Measurements from ENCODE around the gene KCNF1.

Gene KCNF1

DNA sequence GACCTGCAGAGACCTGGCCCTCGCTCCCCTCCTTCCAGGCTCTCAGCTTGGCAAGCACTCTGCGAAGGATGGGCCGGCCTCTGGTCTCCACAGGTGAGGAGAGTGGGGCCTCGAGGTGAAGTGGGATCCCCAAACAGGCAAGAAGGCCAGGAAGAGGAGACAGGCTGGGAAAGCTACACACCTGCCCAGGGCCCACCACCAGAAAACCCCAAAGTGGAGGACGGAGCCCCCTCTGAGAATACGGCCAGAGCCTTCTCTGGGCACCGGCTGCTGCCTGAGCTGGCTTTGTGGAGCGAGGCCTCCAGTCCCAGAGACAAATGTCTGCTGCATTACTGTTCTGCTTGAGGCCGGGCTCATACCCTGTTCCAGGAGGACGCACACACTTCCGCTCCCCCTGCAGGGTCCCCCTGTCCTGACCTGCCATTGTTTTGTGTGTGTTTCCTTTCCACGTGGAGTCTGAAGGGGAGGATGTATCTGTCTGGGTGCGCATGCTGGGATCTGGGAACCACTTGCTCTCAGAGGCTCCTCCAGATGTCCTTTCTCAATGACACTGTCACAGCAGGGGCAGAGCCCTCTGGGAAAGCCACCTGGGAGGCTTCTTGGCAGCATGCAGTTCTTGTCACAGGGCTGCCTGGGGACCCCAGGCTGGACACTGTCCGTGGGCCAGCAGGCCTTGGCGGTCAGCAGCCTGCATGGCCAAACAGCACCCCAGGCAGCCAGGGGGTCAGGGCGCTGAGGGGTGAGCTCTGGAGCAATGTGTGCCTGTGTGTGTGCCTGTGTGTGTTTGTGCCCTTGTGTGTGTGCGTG lies 20.8 kb downstream of the KCNF1 start:
- H3K4me3 ChIP-seq (ENCODE audit: low read length) = no peak overlapping the region

DNA sequence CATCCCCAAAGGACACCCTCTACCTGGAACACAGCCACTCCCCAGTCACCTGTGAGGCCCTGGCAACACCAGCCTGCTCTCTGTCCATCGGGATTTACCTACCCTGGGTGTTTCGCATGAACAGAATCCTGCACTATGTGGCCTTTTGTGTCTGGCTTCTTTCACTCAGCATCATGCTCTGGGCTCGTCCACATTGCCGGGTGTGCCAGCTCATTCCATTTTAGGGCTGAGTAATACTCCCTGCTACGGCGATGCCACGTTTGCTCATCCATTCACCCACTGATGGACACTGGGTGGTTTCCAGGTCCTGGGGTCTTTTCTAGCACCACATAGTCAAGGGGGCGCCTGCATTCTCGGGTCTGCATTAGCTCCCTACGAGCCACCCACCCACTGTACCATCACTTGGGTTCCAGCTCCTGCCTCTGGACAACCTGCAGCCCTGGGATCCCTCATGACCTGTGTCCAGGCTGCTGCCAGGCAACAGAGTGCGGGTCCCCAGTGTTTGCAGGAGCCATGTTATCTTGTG lies 22.0 kb downstream of the KCNF1 start:
- H3K27me3 ChIP-seq (ENCODE audit: control insufficient read depth, insufficient read depth, low read length) = peaks cover 3% of the 10 kb centered on the region
- H3K4me1 ChIP-seq (ENCODE audit: control insufficient read depth, insufficient read depth, low read length) = no peaks in the 10 kb centered on the region
- H3K4me3 ChIP-seq (ENCODE audit: low read length) = no peak overlapping the region
- H3K9me3 ChIP-seq (ENCODE audit: control insufficient read depth, low read length) = no peaks in the 10 kb centered on the region
- no peak overlapping the region for H3K9ac ChIP-seq (ENCODE audit: low read length)
- H3K36me3 ChIP-seq (ENCODE audit: control insufficient read depth, insufficient read depth, low read length) = no peaks in the 10 kb centered on the region

More for the DNA sequence above, 20.8 kb downstream of the KCNF1 start:
- no peaks in the 10 kb centered on the region for H3K36me3 ChIP-seq (ENCODE audit: control insufficient read depth, insufficient read depth, low read length)
- H3K27me3 ChIP-seq (ENCODE audit: control insufficient read depth, insufficient read depth, low read length) = peaks cover 3% of the 10 kb centered on the region
- no peak overlapping the region for H3K9ac ChIP-seq (ENCODE audit: low read length)
- H3K9me3 ChIP-seq (ENCODE audit: control insufficient read depth, low read length) = no peaks in the 10 kb centered on the region
- H3K4me1 ChIP-seq (ENCODE audit: control insufficient read depth, insufficient read depth, low read length) = no peaks in the 10 kb centered on the region

DNA sequence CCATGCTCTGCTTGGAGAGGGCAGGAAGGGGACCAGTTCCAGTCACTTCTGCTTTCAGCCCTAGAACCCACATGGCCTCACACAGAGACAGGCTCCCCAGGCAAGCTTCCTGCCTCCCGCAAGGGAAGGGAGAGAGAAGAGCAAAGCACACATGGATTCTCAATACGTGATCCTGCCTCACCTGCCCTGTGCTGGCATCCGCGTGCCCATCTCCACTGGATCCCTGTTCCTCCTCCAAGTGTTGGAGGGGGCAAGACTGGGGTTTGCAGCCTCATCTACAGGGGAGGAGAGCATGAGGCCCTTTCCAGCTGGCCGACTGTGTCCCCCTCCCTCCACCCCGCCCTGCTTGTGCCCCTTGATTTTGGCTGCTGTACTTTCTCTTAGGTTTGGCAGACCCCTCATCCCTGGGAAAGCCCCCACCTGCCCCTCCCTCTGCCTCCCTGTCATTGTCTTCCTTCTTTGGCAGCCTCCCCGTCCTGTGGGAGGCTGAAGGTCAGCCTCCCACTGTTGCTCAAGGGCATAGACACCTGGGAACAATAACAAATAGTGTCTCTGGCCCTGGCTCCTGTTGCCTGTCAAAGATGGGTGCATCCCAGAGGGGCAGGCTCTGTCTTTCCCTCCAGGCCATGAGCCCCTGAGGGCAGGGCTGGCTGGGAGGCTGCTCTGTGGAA lies 22.7 kb downstream of the KCNF1 start:
- Histone ChIP-seq H3K27me3 (ENCODE audit: control insufficient read depth, insufficient read depth, low read length) (peaks cover 3% of the 10 kb centered on the region), H3K9ac (ENCODE audit: low read length) (no peak overlapping the region), H3K4me3 (ENCODE audit: low read length) (no peak overlapping the region), H3K9me3 (ENCODE audit: control insufficient read depth, low read length) (no peaks in the 10 kb centered on the region), H3K36me3 (ENCODE audit: control insufficient read depth, insufficient read depth, low read length) (no peaks in the 10 kb centered on the region), H3K4me1 (ENCODE audit: control insufficient read depth, insufficient read depth, low read length) (no peaks in the 10 kb centered on the region)

DNA sequence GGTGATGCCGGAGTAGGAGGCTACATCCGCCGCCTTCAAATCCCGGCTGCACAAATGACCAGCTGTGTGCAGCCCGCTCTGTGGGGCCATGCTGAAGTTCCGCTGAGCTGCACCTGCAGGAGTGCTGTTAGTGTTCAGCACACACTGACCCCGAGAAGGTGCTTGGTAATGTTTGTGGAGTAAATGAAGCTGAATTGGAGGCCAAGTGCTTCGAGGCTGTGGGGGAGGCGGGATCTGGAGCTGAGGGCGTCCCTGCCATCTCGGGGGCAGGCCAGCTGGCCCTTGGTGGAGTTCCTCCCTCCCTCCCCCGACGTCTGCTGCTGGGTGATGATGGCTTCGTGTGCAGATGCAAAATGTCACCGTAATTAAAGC lies 23.2 kb downstream of the KCNF1 start:
- no peaks in the 10 kb centered on the region for H3K4me1 ChIP-seq (ENCODE audit: control insufficient read depth, insufficient read depth, low read length)
- no peak overlapping the region for H3K9ac ChIP-seq (ENCODE audit: low read length)
- peaks cover 3% of the 10 kb centered on the region for H3K27me3 ChIP-seq (ENCODE audit: control insufficient read depth, insufficient read depth, low read length)
- no peaks in the 10 kb centered on the region for H3K9me3 ChIP-seq (ENCODE audit: control insufficient read depth, low read length)
- no peaks in the 10 kb centered on the region for H3K36me3 ChIP-seq (ENCODE audit: control insufficient read depth, insufficient read depth, low read length)
- H3K4me3 ChIP-seq (ENCODE audit: low read length) = no peak overlapping the region

DNA sequence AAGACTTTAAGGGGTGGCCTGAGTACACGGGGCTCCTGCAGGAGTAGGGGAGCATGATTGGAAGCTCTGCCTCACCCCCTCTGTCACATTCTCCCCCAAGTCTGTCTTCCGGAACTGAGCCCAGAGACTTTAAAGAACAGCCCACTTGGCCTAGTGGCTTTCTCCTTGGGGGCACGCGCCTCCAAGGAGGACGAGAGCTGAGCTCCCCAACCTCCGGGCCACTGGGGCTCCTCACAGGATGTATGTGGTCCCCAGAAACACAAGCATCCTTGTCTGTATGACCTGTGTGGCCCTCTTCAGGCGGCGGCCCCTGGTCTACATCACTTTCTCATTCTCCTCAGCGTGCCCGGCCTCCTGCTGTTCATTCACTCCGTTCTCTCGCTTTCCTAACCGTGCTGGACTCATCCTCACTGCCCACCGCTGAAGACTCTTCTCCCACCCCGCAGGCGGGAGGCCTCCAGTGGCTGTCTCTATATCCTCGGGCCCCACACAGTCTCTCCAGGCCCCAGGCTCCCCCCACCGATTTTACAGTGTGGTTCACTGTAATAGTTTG lies 23.7 kb downstream of the KCNF1 start:
- peaks cover 3% of the 10 kb centered on the region for H3K27me3 ChIP-seq (ENCODE audit: control insufficient read depth, insufficient read depth, low read length)
- H3K9ac ChIP-seq (ENCODE audit: low read length) = no peak overlapping the region
- H3K9me3 ChIP-seq (ENCODE audit: control insufficient read depth, low read length) = no peaks in the 10 kb centered on the region
- H3K36me3 ChIP-seq (ENCODE audit: control insufficient read depth, insufficient read depth, low read length) = no peaks in the 10 kb centered on the region
- no peak overlapping the region for H3K4me3 ChIP-seq (ENCODE audit: low read length)
- no peaks in the 10 kb centered on the region for H3K4me1 ChIP-seq (ENCODE audit: control insufficient read depth, insufficient read depth, low read length)

DNA sequence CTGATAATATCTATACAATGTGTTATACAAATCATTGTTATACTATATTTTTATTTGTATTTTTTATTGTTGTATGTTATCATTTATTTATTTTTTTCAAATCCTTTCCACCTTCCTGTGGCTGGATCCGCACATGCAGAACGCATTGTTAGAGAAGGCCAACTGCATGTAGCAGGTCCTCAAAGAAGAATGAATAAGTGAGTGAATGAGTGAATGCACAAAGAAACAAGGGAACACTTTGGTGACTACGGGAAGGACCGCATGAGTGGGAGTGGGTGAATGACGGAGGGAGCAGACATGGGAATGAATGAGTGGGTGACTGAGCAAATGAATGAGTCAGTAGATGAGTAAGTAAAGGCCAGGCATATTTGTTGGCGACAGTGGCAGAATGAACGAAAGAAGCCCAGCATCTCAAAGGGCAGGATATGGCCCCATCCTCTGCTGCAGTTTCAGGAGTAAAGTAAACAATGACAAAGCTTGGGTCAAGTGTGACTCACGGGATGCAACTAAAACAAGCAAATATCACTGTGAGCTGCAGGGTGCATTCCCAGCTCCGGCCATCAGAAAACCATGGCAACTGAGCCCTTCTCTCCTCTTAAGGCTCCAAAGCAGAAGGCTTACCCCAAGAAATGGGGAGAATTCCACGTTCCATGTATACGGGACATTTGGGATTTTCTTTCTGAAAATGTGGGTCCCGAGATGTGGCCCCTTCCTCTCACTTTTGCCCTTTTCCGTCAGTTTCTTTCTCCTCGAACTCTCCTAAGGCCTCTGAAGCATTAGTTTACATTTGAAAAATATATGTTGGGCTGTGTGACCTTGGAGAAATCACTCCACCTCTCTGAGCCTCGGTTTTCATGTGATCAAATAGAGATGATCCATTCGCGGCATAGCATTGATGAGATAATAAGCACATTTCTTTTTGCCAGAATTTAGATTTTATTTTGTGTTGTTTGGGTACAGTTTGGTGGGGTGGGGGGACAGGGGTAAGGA lies 24.5 kb downstream of the KCNF1 start:
- H3K9ac ChIP-seq (ENCODE audit: low read length) = no peak overlapping the region

DNA sequence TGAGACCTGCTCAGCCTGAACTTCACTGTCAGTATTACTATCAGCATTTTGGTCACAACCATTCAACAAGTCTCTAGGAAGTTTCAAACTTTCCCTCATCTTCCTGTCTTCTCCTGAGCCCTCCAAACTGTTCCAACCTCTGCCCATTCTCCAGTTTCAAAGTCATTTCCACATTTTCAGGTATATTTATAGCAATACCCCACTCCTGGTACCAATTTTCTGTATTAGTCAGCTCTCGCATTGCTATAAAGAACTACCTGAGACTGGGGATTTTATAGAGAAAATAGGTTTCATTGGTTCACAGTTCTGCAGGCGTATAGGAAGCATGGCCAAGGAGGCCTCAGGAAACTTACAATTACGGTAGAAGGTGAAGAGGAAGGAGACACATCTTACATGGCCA lies 27.3 kb downstream of the KCNF1 start:
- Histone ChIP-seq H3K9ac (ENCODE audit: low read length) (no peak overlapping the region), H3K4me1 (ENCODE audit: control insufficient read depth, insufficient read depth, low read length) (no peaks in the 10 kb centered on the region), H3K36me3 (ENCODE audit: control insufficient read depth, insufficient read depth, low read length) (no peaks in the 10 kb centered on the region), H3K4me3 (ENCODE audit: low read length) (no peak overlapping the region), H3K9me3 (ENCODE audit: control insufficient read depth, low read length) (no peaks in the 10 kb centered on the region), H3K27me3 (ENCODE audit: control insufficient read depth, insufficient read depth, low read length) (no peaks in the 10 kb centered on the region)

More for the DNA sequence above, 24.5 kb downstream of the KCNF1 start:
- no peaks in the 10 kb centered on the region for H3K36me3 ChIP-seq (ENCODE audit: control insufficient read depth, insufficient read depth, low read length)
- H3K4me1 ChIP-seq (ENCODE audit: control insufficient read depth, insufficient read depth, low read length) = no peaks in the 10 kb centered on the region
- no peak overlapping the region for H3K4me3 ChIP-seq (ENCODE audit: low read length)
- H3K27me3 ChIP-seq (ENCODE audit: control insufficient read depth, insufficient read depth, low read length) = peaks cover 3% of the 10 kb centered on the region
- no peaks in the 10 kb centered on the region for H3K9me3 ChIP-seq (ENCODE audit: control insufficient read depth, low read length)

DNA sequence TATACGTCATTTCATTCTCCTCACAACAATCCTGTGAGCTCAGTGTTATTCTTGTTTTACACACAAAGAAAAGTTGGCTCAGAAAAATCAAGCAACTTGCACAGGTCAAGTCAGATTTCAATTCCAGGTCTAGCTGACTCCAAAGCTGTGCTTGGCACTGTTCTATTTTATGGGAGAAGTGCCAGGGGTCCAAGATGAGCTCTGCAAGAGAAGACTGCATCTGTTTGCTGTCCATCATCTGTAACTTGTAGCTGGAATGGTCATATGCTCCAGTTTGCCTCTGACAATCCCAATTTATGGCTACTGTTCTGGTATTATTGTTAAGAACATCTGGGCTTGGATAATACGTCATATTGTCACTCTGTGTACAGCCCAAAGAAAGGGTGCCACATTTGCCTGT lies 28.9 kb downstream of the KCNF1 start:
- Histone ChIP-seq H3K36me3 (ENCODE audit: control insufficient read depth, insufficient read depth, low read length) (no peaks in the 10 kb centered on the region), H3K27me3 (ENCODE audit: control insufficient read depth, insufficient read depth, low read length) (no peaks in the 10 kb centered on the region), H3K4me3 (ENCODE audit: low read length) (no peak overlapping the region), H3K9ac (ENCODE audit: low read length) (no peak overlapping the region), H3K9me3 (ENCODE audit: control insufficient read depth, low read length) (no peaks in the 10 kb centered on the region), H3K4me1 (ENCODE audit: control insufficient read depth, insufficient read depth, low read length) (no peaks in the 10 kb centered on the region)

DNA sequence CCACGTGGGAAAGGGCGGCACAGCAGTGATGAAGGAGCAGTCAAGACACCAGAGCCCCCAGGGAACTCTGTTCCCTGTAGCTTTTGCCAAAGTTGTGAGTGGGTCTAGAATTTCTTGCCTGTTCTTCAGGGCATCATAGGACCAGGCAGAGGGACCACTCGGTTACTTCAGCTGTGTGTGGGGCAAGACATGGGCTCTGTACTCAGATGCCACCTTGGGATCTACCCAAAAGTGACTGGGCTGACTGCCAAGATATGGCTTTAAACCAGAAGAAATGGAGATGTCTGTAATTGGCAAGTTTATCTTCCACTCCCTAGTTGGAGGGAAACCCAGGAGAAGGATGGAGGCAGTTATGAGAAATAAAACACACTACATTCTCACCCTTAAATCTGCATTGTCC lies 29.6 kb downstream of the KCNF1 start:
- Histone ChIP-seq H3K27me3 (ENCODE audit: control insufficient read depth, insufficient read depth, low read length) (peaks cover 2% of the 10 kb centered on the region), H3K36me3 (ENCODE audit: control insufficient read depth, insufficient read depth, low read length) (no peaks in the 10 kb centered on the region), H3K9ac (ENCODE audit: low read length) (no peak overlapping the region), H3K4me3 (ENCODE audit: low read length) (no peak overlapping the region), H3K4me1 (ENCODE audit: control insufficient read depth, insufficient read depth, low read length) (no peaks in the 10 kb centered on the region), H3K9me3 (ENCODE audit: control insufficient read depth, low read length) (no peaks in the 10 kb centered on the region)

DNA sequence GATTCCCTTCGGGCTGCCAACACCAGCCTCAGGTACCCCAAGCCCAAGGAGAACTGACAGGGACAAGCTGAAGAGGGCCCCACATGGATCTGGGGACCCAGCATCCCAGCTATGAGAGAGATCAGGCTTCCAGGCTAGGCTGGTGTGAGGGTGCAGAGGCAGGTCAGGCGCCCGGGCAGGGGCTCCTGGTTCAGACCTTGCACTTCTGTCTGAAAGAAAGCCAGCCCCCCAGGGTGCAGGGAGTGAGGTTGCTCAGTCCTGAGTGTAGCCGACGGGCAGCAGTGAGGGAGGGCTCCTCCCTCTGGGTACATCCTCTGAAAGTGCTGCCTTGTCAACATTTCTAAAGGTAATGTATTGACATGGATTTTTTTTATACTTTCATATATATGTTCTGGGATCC lies 33.1 kb downstream of the KCNF1 start:
- Histone ChIP-seq H3K4me1 (ENCODE audit: control insufficient read depth, insufficient read depth, low read length) (no peaks in the 10 kb centered on the region), H3K36me3 (ENCODE audit: control insufficient read depth, insufficient read depth, low read length) (no peaks in the 10 kb centered on the region), H3K9ac (ENCODE audit: low read length) (no peak overlapping the region), H3K9me3 (ENCODE audit: control insufficient read depth, low read length) (no peaks in the 10 kb centered on the region), H3K27me3 (ENCODE audit: control insufficient read depth, insufficient read depth, low read length) (peaks cover 3% of the 10 kb centered on the region), H3K4me3 (ENCODE audit: low read length) (no peak overlapping the region)

DNA sequence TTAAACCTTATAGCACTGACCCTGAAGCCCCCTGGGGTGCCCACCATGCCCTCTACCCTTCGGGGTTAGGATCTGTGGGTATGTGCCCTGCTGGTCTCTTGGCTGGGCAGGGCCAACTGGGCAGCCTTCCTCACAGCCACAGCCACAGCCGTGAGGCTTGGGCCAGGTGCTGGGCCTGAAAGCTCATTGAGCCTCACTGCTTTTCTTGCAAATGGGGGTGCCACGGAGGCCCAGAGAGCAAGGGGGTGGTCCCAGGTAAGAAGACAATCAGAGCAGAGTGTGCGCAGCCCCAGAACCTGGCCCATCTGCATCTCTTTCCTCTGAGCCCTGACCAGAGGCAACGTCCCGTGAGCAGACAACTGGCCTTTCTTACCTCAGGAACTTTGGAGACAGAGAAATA lies 34.7 kb downstream of the KCNF1 start:
- no peak overlapping the region for H3K4me3 ChIP-seq (ENCODE audit: low read length)
- no peaks in the 10 kb centered on the region for H3K36me3 ChIP-seq (ENCODE audit: control insufficient read depth, insufficient read depth, low read length)
- peaks cover 3% of the 10 kb centered on the region for H3K27me3 ChIP-seq (ENCODE audit: control insufficient read depth, insufficient read depth, low read length)
- H3K9me3 ChIP-seq (ENCODE audit: control insufficient read depth, low read length) = no peaks in the 10 kb centered on the region
- no peaks in the 10 kb centered on the region for H3K4me1 ChIP-seq (ENCODE audit: control insufficient read depth, insufficient read depth, low read length)
- no peak overlapping the region for H3K9ac ChIP-seq (ENCODE audit: low read length)

Measured in mucosa of stomach (tissue), 1 donor.